ENCODE data around the gene EML6. TPM values are rescaled to one million over a fixed set of nuclear protein-coding genes. Genes with fewer than 3 reads are reported as not detected.

The EML6 gene
- total and polyA plus RNA-seq, 2 of the 8 experiments (the other 6 are each of a cell fraction or from before 2014, with no cell fraction given) = 1.2 to 1.6 TPM

- Histone ChIP-seq H3K9me3 (ENCODE audit: insufficient read depth in 2 of 2, low read depth in 1 of 2, low read length in 1 of 2) (no peaks in the 10 kb centered on the region; a peak in 1 of 4 replicates), H2BK120ac (replicated peaks; ENCODE audit: low read depth, low read length) (no peak overlapping the region), H3K23me2 (ENCODE audit: low read depth, low read length) (no peaks in the 10 kb centered on the region), H3K14ac (ENCODE audit: insufficient read length) (no peak overlapping the region), H2AK5ac (ENCODE audit: low read depth, low read length) (no peak overlapping the region), H3K4me1 (replicated peaks in 1 of 4; ENCODE audit: control insufficient read depth in 3 of 4, insufficient read depth in 4 of 4, low read length in 3 of 4) (no peaks in the 10 kb centered on the region), H3K27ac (ENCODE audit: low read depth, low read length) (no peak overlapping the region), H4K8ac (ENCODE audit: extremely low read depth, insufficient read depth, low read length) (no peak overlapping the region), H2BK20ac (ENCODE audit: low read length) (no peak overlapping the region), H2AFZ (ENCODE audit: low read length) (no peak overlapping the region), H2BK12ac (ENCODE audit: low read depth, low read length) (no peak overlapping the region), H3K79me1 (ENCODE audit: low read depth, low read length) (no peaks in the 10 kb centered on the region), H4K5ac (ENCODE audit: insufficient read length, low read depth, low read length) (no peak overlapping the region), H2BK5ac (ENCODE audit: low read depth, low read length) (no peak overlapping the region), H3K4ac (replicated peaks; ENCODE audit: insufficient read length, low read depth, low read length) (no peak overlapping the region), H3K79me2 (ENCODE audit: control insufficient read depth in 1 of 2, insufficient read depth in 2 of 2, low read length in 2 of 2) (no peaks in the 10 kb centered on the region), H3K4me2 (ENCODE audit: insufficient read depth in 1 of 2, low read depth in 2 of 2, low read length in 2 of 2) (no peak overlapping the region), H4K20me1 (replicated peaks in 1 of 2; ENCODE audit: control insufficient read depth in 1 of 2, insufficient read depth in 2 of 2, low read length in 2 of 2) (no peaks in the 10 kb centered on the region), H4K91ac (replicated peaks; ENCODE audit: insufficient read length, low read length) (no peak overlapping the region), H3K23ac (ENCODE audit: insufficient read length) (no peak overlapping the region), H3K56ac (replicated peaks; ENCODE audit: insufficient read length, low read depth, low read length) (no peak overlapping the region), H3K9ac (replicated peaks in 1 of 4; ENCODE audit: extremely low read depth in 1 of 4, low read depth in 3 of 4, low read length in 3 of 4) (no peak overlapping the region), H3K4me3 (ENCODE audit: extremely low read depth in 1 of 4, insufficient read depth in 2 of 4, low read depth in 3 of 4, low read length in 4 of 4) (no peak overlapping the region), H3K18ac (ENCODE audit: extremely low read depth, low read length) (no peak overlapping the region), H2BK15ac (ENCODE audit: low read length) (no peak overlapping the region), H3K36me3 (ENCODE audit: control insufficient read depth in 2 of 4, insufficient read depth in 4 of 4, low read length in 3 of 4) (no peaks in the 10 kb centered on the region), H3K27me3 (replicated peaks in 1 of 4; ENCODE audit: control insufficient read depth in 3 of 4, extremely low read depth in 1 of 4, insufficient read depth in 3 of 4, low read length in 3 of 4) (no peaks in the 10 kb centered on the region)
- DNase-seq (ENCODE audit: low read depth in 1 of 2, low spot score in 2 of 2) (no peak), FAIRE-seq (no peak)
- TF ChIP-seq CEBPB (IDR thresholded peaks at IDR 0.05; ENCODE audit: low read depth, low read length) (no peak), ZNF274 (IDR thresholded peaks at IDR 0.05; ENCODE audit: borderline replicate concordance, extremely low read depth, low read length) (no peak), CHD2 (IDR thresholded peaks at IDR 0.05; ENCODE audit: low read length) (no peak), TAF7 (optimal IDR thresholded peaks at IDR 0.05; ENCODE audit: borderline replicate concordance, low read depth, low read length) (no peak), SP4 (IDR thresholded peaks at IDR 0.05; ENCODE audit: low read length) (no peak), EZH2 (IDR thresholded peaks at IDR 0.05; ENCODE audit: low read depth, low read length, severe bottlenecking) (no peak), USF2 (IDR thresholded peaks at IDR 0.05; ENCODE audit: low read length) (no peak), ATF2 (IDR thresholded peaks at IDR 0.05; ENCODE audit: low read length) (no peak), SIRT6 (IDR thresholded peaks at IDR 0.05; ENCODE audit: low read length) (no peak)
- ChIA-PET POLR2A (ENCODE audit: partially characterized antibody) (no interaction called here), CTCF (ENCODE audit: partially characterized antibody) (no interaction called here)
Observed at GRCh38 chr2:54775710-54776109, 52.2 kb downstream of the EML6 start.
